ENCODE data around the gene PLIN4. TPM values are rescaled to one million over a fixed set of nuclear protein-coding genes. Genes with fewer than 3 reads are reported as not detected.

Gene PLIN4
- total and polyA plus RNA-seq, 2 donors (not counting 3 experiments of a cell fraction or from before 2014, with no cell fraction given) = 0.01 TPM; not detected in 1

DNA sequence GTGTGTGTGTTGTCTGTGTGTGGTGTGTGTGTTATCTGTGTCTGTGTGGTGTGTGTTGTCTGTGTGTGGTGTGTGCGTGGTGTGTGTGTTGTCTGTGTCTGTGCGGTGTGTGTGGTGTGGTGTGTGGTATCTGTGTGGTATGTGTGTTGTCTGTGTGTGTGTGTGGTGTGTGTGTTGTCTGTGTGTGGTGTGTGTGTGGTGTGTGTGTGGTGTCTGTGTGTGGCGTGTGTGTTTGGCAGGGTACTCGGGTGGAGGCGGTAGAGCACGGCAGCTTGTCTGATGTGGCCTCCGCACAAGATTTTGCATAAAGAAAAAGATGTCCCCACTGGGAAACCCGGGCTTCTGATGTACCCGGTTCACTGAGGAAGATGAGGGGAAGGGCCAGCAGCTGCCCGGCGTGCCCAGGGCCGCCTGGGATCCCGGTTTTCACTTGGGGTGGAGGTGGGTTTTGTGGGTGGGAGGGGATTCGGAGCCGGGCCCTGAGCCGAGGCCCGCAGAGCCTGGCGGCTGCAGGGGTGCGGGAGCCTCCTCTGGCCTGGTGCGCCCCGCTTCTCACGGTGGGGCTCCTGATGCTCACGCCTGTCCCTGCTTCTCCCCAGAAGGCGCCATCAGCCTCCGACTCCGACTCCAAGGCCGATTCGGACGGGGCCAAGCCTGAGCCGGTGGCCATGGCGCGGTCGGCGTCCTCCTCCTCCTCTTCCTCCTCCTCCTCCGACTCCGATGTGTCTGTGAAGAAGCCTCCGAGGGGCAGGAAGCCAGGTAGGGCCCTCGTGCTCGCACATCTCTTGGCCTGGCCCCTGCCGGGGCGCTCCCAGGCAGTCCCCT lies 25.0 kb downstream of the PLIN4 start:
- dilution Hi-C loops (cut with MboI; ENCODE audit: extremely low pct_ligation_motif_present, low sequenced_read_pairs) (no loop called here), intact Hi-C loops (cut with micrococcal nuclease) (no loop called here)
- ChIA-PET CTCF (interaction anchor here (0.7 kb wide), 1 partner anchor 226 kb away, joined by 3 read pairs; no protein-coding TSS in a partner anchor), POLR2A (no interaction called here)
- H3K27me3 ChIP-seq (ENCODE audit: control insufficient read depth in 2 of 2, insufficient read depth in 2 of 2, low read length in 2 of 2) = no peaks in the 10 kb centered on the region
- no peak overlapping the region for H3K9ac ChIP-seq (replicated peaks; ENCODE audit: extremely low read depth, insufficient read depth, low read length)
- H3K79me2 ChIP-seq (ENCODE audit: control insufficient read depth, insufficient read depth, low read length) = no peaks in the 10 kb centered on the region
- peaks cover 2 to 51% of the 10 kb centered on the region in 2 experiments for H3K36me3 ChIP-seq (ENCODE audit: control insufficient read depth in 2 of 2, extremely low read depth in 1 of 2, insufficient read depth in 2 of 2, low read length in 2 of 2)
- no peak overlapping the region for H3K4me3 ChIP-seq (replicated peaks in 1 of 3; ENCODE audit: insufficient read depth in 1 of 3, low read depth in 1 of 3, low read length in 3 of 3)
- DNase-seq (ENCODE audit: low read depth, low spot score) (no peak), FAIRE-seq (no peak)
- no peaks in the 10 kb centered on the region for H3K9me3 ChIP-seq (replicated peaks; ENCODE audit: control insufficient read depth, insufficient read depth, low read length)
- H3K4me1 ChIP-seq (ENCODE audit: control insufficient read depth, extremely low read depth, insufficient read depth, low read length) = no peaks in the 10 kb centered on the region
- BruUV-seq (replicated peaks) = no TSS peak
- no peak overlapping the region for H3K4me2 ChIP-seq (ENCODE audit: insufficient read depth, low read length)
- TF ChIP-seq POLR2A (IDR thresholded peaks at IDR 0.05; ENCODE audit: low read depth, low read length) (no peak), JUN (IDR thresholded peaks at IDR 0.05; ENCODE audit: borderline replicate concordance, insufficient read depth, insufficient read length, low read depth) (no peak), GATA2 (IDR thresholded peaks at IDR 0.05; ENCODE audit: insufficient read depth, insufficient read length, low read depth, low read length) (no peak), POLR2AphosphoS5 (IDR thresholded peaks at IDR 0.05; ENCODE audit: insufficient read depth, low read depth, low read length) (no peak), MYC (IDR thresholded peaks at IDR 0.05; ENCODE audit: low read depth, low read length) (no peak), FOS (IDR thresholded peaks at IDR 0.05; ENCODE audit: borderline replicate concordance, insufficient read depth, low read length) (no peak)
- TF ChIP-seq, protein P1, sequence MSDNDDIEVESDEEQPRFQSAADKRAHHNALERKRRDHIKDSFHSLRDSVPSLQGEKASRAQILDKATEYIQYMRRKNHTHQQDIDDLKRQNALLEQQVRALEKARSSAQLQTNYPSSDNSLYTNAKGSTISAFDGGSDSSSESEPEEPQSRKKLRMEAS (IDR thresholded peaks at IDR 0.05; ENCODE audit: insufficient read depth, insufficient read length) = no peak
- TF ChIP-seq, protein P2, sequence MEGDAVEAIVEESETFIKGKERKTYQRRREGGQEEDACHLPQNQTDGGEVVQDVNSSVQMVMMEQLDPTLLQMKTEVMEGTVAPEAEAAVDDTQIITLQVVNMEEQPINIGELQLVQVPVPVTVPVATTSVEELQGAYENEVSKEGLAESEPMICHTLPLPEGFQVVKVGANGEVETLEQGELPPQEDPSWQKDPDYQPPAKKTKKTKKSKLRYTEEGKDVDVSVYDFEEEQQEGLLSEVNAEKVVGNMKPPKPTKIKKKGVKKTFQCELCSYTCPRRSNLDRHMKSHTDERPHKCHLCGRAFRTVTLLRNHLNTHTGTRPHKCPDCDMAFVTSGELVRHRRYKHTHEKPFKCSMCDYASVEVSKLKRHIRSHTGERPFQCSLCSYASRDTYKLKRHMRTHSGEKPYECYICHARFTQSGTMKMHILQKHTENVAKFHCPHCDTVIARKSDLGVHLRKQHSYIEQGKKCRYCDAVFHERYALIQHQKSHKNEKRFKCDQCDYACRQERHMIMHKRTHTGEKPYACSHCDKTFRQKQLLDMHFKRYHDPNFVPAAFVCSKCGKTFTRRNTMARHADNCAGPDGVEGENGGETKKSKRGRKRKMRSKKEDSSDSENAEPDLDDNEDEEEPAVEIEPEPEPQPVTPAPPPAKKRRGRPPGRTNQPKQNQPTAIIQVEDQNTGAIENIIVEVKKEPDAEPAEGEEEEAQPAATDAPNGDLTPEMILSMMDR (IDR thresholded peaks at IDR 0.05; ENCODE audit: extremely low read depth in 1 of 2, insufficient read depth in 1 of 2, low read depth in 1 of 2, low read length in 2 of 2) = no peak
- H3K27ac ChIP-seq (ENCODE audit: insufficient read depth, low read depth, low read length) = no peak overlapping the region
- H4K20me1 ChIP-seq (replicated peaks; ENCODE audit: control insufficient read depth, extremely low read depth, insufficient read depth, low read length) = no peaks in the 10 kb centered on the region
- H2AFZ ChIP-seq (ENCODE audit: low read depth, low read length) = no peak overlapping the region
- no peaks in the 10 kb centered on the region for H3K9me1 ChIP-seq (replicated peaks; ENCODE audit: control insufficient read depth, extremely low read depth, insufficient read depth, low read length)
